Breast epithelium (tissue), 4 donors: ENCODE measurements around the gene PLA2G5. TPM values are rescaled to one million over a fixed set of nuclear protein-coding genes. Genes with fewer than 3 reads are reported as not detected.

Source experiments
- DNase-seq, 2 donors: peaks; one replicate each; pipeline ENCODE4 v3.0.0-alpha.2; 2019; ENCODE audit warnings: low spot score in 2 of 2
- H3K27ac ChIP-seq, 2 donors: fragments of 200-600 bp; sonication (generic) in 1 of 2; one replicate each; pipeline ENCODE4 v1.5.1; 2016 to 2019; ENCODE audit warnings: mild to moderate bottlenecking in 1 of 2
- H3K27me3 ChIP-seq, 2 donors: fragments of 200-600 bp; sonication (generic) in 1 of 2; one replicate each; pipeline versions ENCODE4 v1.5.1 to v1.6.0; 2017 to 2019; ENCODE audit warnings: control low read depth in 1 of 2, mild to moderate bottlenecking in 1 of 2
- H3K36me3 ChIP-seq: fragments of 200-600 bp; one replicate; pipeline ENCODE4 v1.5.1; 2019
- H3K4me1 ChIP-seq, 2 donors: fragments of 200-600 bp; sonication (generic); one replicate each; pipeline ENCODE4 v1.5.1; 2016 to 2019; ENCODE audit warnings: control low read depth in 1 of 2
- H3K4me3 ChIP-seq, 3 donors: fragments of 200-600 bp; sonication (generic); 1 replicate in 2 of 3; 2 replicates in 1 of 3; pipeline ENCODE4 v1.5.1; 2016 to 2019; ENCODE audit warnings: mild to moderate bottlenecking in 3 of 3, moderate library complexity in 2 of 3
- H3K9me3 ChIP-seq, 2 donors: fragments of 200-600 bp; sonication (generic) in 1 of 2; one replicate each; pipeline ENCODE4 v1.5.1; 2016 to 2019; ENCODE audit warnings: control low read depth in 1 of 2
- POLR2A ChIP-seq: fragments of 450-650 bp; IDR thresholded peaks from one replicate; pipeline ENCODE4 v1.6.1; 2016; ENCODE audit warnings: antibody characterized with exemption, mild to moderate bottlenecking, moderate library complexity
- POLR2AphosphoS5 ChIP-seq, 3 donors: sonication (generic); formaldehyde crosslinking; IDR thresholded peaks; one replicate each; pipeline ENCODE4 v1.6.1; 2017; ENCODE audit warnings: antibody characterized with exemption in 3 of 3
- intact Hi-C: fragments of 100-400 bp; cut with DNase I; formaldehyde crosslinking; loops from one replicate; pipeline ENCODE4 v1.15.1; 2023; ENCODE audit warnings: low total_unique reads
- total RNA-seq, 3 donors: library from RNA; depleted of rRNA; stranded (reverse); fragments of >200 nt; gene quantifications; one replicate each; pipeline ENCODE4 v1.1.0, GENCODE V29; 2016
- TF ChIP-seq, protein P1 (sequence below), 3 donors: fragments of 450-650 bp; IDR thresholded peaks; one replicate each; pipeline ENCODE4 v1.5.1; 2016 to 2017; ENCODE audit warnings: antibody characterized with exemption in 3 of 3, mild to moderate bottlenecking in 3 of 3, moderate library complexity in 3 of 3

Gene PLA2G5
- total RNA-seq, 3 donors from 2014 or later = 0.88 to 9.4 (median 1.3) TPM

DNA sequence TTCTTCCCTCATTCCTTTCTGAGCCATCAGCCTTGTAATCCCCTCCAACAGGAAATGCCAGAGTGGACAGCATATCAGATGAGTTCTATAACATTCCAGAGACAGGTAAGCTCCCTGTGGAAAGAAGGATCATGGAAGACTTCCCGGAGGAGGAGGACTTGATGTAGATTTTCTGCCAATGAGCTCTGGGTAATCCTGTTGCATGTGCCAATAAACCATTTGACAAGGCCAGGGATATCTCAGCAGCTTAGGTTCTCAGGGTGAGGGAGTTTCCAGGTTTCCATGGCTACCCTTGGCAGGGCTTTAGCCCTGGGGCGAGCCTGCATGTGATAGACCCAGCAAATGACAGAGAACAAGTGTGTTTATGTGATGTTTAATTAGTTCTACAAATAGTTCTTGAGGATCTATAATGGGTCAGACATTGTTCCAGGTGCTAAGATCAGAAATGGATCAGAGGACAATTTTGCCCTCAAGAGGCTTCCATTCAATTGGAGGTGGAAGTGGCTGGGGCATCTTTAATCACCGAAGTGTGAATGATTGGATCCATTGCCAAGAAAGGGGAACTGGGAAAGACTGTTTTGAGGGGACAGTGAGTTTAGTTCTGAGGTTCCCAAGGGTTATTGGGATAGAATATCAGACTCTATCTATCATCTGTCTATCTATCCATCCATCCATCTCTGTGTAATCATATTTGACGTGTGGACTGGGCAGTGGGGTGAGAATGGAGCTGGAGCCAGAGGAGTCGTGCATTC, 6.9 kb downstream of the PLA2G5 start:
- Histone ChIP-seq H3K27me3 (no peaks in the 10 kb centered on the region), H3K27ac (no peak overlapping the region), H3K36me3 (no peaks in the 10 kb centered on the region), H3K4me3 (no peak overlapping the region), H3K4me1 (no peaks in the 10 kb centered on the region), H3K9me3 (no peaks in the 10 kb centered on the region)
- no peak for DNase-seq
- intact Hi-C loops = no loop called here
- TF ChIP-seq POLR2AphosphoS5 (IDR thresholded peaks at IDR 0.05) (no peak), POLR2A (no peak)
- TF ChIP-seq, protein P1, sequence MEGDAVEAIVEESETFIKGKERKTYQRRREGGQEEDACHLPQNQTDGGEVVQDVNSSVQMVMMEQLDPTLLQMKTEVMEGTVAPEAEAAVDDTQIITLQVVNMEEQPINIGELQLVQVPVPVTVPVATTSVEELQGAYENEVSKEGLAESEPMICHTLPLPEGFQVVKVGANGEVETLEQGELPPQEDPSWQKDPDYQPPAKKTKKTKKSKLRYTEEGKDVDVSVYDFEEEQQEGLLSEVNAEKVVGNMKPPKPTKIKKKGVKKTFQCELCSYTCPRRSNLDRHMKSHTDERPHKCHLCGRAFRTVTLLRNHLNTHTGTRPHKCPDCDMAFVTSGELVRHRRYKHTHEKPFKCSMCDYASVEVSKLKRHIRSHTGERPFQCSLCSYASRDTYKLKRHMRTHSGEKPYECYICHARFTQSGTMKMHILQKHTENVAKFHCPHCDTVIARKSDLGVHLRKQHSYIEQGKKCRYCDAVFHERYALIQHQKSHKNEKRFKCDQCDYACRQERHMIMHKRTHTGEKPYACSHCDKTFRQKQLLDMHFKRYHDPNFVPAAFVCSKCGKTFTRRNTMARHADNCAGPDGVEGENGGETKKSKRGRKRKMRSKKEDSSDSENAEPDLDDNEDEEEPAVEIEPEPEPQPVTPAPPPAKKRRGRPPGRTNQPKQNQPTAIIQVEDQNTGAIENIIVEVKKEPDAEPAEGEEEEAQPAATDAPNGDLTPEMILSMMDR (IDR thresholded peaks at IDR 0.05) = no peak

DNA sequence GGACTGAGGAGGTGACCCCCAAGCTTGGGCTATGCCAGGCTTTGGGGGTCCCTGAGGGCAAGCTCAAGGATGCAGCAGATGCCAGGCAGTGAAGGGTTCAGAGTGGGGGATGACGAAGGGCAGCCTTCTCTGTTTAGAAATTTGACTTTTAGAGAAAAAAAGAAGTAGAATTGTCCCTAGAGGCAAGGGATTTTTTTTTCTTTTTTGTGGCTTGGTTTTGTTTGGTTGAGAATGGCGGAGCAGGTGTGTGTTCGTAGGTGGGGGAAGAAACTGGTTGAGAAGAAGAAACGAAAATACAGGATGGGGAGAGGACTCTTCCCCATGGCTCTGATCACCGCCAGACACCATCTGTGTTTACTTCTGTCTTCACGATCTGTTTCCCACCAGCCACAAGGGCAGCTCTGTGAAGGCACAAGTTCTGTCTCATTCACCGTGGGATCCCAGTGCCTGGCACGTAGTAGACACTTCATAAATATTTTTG, 8.2 kb downstream of the PLA2G5 start:
- Histone ChIP-seq H3K9me3 (no peaks in the 10 kb centered on the region), H3K27me3 (no peaks in the 10 kb centered on the region), H3K27ac (no peak overlapping the region), H3K36me3 (no peaks in the 10 kb centered on the region), H3K4me1 (no peaks in the 10 kb centered on the region), H3K4me3 (no peak overlapping the region)
- intact Hi-C loops = no loop called here
- no peak for DNase-seq
- TF ChIP-seq, protein P1 (IDR thresholded peaks at IDR 0.05) = no peak
- TF ChIP-seq POLR2AphosphoS5 (IDR thresholded peaks at IDR 0.05) (no peak), POLR2A (no peak)

DNA sequence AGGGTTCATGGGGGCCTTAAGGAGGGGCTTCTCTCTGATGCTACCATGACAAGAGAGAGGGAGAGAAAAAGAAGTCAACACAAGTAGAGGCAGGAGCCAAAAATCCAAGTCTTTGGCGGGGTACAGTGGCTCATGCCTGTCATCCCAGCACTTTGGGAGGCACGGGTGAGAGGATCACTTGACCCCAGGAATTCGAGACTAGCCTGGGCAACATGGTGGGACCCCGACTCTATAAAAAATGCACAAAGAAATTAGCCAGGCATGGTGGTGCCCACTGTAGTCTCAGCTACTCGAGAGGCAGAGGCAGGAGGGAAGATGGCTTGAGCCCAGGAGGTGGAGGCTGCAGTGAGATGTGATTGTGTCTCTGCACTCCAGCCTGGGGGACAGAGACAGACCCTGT, 8.7 kb downstream of the PLA2G5 start:
- TF ChIP-seq, protein P1 (IDR thresholded peaks at IDR 0.05) = no peak
- TF ChIP-seq POLR2A (no peak), POLR2AphosphoS5 (IDR thresholded peaks at IDR 0.05) (no peak)
- no peaks in the 10 kb centered on the region for H3K9me3 ChIP-seq
- H3K27me3 ChIP-seq = no peaks in the 10 kb centered on the region
- DNase-seq = no peak
- no peaks in the 10 kb centered on the region for H3K36me3 ChIP-seq
- H3K4me1 ChIP-seq = no peaks in the 10 kb centered on the region
- no peak overlapping the region for H3K27ac ChIP-seq
- intact Hi-C loops = no loop called here
- H3K4me3 ChIP-seq = no peak overlapping the region

DNA sequence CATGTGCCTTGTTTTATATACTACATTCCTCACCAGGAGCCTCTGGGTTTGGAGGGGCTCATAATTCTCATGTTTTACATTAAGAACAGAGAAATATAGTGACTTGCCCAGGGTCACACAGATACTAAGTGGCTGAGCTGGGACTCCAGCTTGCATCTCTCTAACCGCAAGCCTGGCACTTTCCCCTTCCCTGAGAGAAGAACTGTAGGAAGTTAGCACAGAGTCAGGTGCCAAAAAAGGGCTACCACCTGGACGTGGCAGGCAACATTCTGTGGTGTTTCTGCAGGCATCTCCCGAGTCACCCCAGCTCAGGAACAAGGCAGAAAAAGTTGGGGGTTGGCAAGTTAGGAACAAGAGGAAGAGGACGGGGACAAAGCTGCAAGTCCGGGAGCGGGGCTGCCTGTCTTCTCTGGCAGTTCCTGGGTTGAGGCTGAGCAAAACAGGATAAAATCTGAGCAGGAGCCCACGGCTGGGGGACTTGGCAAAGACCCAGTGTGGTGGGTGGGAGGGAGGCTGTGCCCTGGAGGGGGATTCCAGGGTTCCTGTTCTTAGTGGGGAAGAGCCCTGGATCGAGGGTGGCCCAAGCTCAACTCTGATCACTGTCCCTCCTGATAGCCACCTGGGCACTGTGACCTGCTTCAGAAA, 9.8 kb downstream of the PLA2G5 start:
- Histone ChIP-seq H3K36me3 (no peaks in the 10 kb centered on the region), H3K27ac (no peak overlapping the region), H3K4me1 (no peaks in the 10 kb centered on the region), H3K9me3 (no peaks in the 10 kb centered on the region), H3K4me3 (no peak overlapping the region), H3K27me3 (no peaks in the 10 kb centered on the region)
- DNase-seq = no peak
- TF ChIP-seq, protein P1 (IDR thresholded peaks at IDR 0.05) = no peak
- TF ChIP-seq POLR2A = no peak
- TF ChIP-seq POLR2AphosphoS5 (IDR thresholded peaks at IDR 0.05) = no peak
- intact Hi-C loops = no loop called here
